ENCODE measurements around the gene CRTC1.
A peak's percentile ranks its signal among the peaks of the same experiment; 100 is the strongest.
"Not testable (repeated sequence)": the region's sequence is repeated elsewhere in the genome, so short reads cannot be mapped to it uniquely, and the experiment has no call there.

CRTC1 gene

DNA sequence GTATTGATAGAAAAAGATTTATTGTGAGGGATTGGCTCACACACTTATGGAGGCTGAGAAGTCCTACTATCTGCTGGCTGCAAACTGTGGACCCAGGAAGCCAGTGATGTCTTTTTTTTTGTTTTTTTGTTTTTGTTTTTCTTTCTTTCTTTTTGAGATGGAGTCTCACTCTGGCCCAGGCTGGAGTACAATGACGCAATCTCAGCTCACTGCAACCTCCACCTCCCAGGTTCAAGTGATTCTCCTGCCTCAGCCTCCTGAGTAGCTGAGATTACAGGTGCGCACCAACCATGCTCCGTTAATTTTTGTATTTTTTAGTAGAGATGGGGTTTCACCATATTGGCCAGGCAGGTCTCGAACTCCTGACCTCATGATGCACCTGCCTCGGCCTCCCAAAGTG lies 128.2 kb downstream of the CRTC1 start:
- not testable (repeated sequence) for H3K27me3 Mint-ChIP-seq, H3K27ac Mint-ChIP-seq, H3K4me3 Mint-ChIP-seq, H3K9me3 Mint-ChIP-seq, H3K4me1 Mint-ChIP-seq, H3K36me3 Mint-ChIP-seq

DNA sequence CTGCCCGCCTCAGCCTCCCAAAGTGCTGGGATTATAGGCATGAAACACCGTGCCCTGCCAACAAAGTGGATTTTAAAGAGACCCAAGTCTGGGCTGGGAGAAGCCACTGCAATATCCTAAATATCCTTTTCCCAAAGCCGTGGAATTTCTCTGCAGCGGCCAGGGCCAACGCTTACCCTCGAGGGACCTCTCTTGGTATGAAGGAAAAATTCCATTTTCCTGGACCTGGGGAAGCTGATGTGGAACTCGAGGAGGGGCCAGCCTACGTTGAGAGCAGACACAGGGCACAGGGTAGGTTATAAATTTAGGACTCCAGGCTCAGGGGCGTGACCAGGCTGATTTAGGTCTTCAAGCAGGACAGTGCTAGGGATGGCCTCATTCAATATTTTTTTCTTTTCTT lies 130.6 kb downstream of the CRTC1 start:
- no peak overlapping the region for H3K4me3 Mint-ChIP-seq

DNA sequence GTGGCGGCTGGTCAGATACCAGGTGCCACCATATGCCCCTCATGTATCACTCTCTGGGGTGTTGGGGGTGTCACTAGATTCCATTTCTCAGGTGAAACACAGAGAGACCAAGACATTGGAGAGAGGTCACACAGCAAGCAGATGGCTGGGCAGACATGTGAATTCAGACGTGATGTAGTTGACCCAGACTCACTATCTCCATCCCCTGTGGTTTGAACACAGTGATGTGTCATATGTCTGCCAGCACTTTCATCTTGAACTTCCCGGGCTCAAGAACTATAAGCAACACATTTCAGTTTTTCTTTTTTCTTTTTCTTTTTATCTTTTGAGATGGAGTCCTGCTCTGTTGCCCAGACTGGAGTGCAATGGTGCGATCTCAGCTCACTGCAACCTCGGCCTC lies 132.2 kb downstream of the CRTC1 start:
- Mint-ChIP-seq H3K27ac (no peak overlapping the region), H3K9me3 (no peaks in the 10 kb centered on the region), H3K36me3 (no peaks in the 10 kb centered on the region), H3K27me3 (no peaks in the 10 kb centered on the region), H3K4me3 (no peak overlapping the region), H3K4me1 (no peaks in the 10 kb centered on the region)

More for the DNA sequence above, 130.6 kb downstream of the CRTC1 start:
- no peaks in the 10 kb centered on the region for H3K9me3 Mint-ChIP-seq
- H3K27me3 Mint-ChIP-seq, result no peaks in the 10 kb centered on the region
- no peaks in the 10 kb centered on the region for H3K36me3 Mint-ChIP-seq
- no peaks in the 10 kb centered on the region for H3K4me1 Mint-ChIP-seq
- H3K27ac Mint-ChIP-seq, result no peak overlapping the region

DNA sequence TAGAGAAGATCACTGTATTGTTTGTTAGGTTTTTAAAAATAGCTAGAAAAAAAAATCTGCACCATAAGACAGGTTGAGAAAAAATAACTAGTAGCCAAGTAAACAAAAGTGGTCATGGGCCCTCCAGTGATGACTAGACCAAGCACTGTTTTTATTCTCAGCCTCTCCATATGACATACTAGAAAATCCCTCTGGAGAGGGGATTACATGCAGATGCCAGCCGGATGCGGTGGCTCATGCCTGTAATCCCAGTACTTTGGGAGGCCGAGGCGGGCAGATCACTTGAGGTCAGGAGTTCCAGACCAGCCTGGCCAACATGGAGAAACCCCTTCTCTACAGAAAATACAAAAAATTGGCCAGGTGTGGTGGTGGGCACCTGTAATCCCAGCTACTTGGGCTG lies 133.2 kb downstream of the CRTC1 start:
- H3K4me1 Mint-ChIP-seq, H3K36me3 Mint-ChIP-seq, H3K27me3 Mint-ChIP-seq, H3K9me3 Mint-ChIP-seq, H3K27ac Mint-ChIP-seq, H3K4me3 Mint-ChIP-seq: not testable (repeated sequence)

DNA sequence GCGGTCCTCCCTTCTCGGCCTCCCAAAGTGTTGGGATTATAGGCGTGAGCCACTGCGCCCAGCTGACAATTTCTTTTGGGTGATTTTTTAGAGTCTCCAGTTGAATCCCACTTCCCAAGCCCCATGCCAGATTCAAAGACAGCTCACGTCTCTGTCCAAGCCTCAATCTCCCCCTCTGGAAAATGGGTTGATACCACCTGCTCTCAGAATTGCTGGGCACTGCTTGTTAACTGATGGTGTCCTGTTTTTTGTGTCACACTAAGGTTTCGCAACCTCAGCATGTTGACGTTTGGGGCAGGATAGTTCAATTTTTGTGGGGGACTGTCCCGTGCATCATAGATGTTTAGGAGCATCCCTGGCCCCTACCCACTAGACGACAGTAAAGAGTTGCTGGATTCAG lies 134.1 kb downstream of the CRTC1 start:
- Mint-ChIP-seq H3K9me3 (no peaks in the 10 kb centered on the region), H3K27ac (no peak overlapping the region), H3K36me3 (no peaks in the 10 kb centered on the region), H3K4me3 (no peak overlapping the region), H3K27me3 (no peaks in the 10 kb centered on the region), H3K4me1 (no peaks in the 10 kb centered on the region)

DNA sequence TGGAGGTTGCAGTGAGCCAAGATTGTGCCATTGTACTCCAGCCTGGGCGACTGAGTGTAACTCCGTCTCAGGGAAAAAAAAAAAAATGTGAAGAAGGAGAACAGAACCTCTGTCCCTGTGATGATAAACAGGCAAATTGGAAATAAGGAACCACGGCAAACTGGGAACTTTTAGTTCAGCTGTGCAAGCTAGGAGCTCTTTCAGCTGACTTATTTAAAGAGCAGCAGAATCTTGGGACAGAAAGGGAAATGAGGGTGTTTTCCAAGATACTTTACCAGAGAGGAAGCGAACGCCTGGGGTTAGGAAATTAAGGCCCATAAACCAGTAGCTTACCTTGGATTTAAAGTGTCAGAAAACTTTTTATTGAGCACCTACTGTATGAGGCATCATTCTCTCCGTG lies 145.3 kb downstream of the CRTC1 start:
- no peaks in the 10 kb centered on the region for H3K9me3 Mint-ChIP-seq
- peaks cover under 1% of the 10 kb centered on the region for H3K36me3 Mint-ChIP-seq
- H3K27ac Mint-ChIP-seq, result no peak overlapping the region
- no peaks in the 10 kb centered on the region for H3K27me3 Mint-ChIP-seq
- peaks cover 6% of the 10 kb centered on the region for H3K4me1 Mint-ChIP-seq
- H3K4me3 Mint-ChIP-seq, result no peak overlapping the region

DNA sequence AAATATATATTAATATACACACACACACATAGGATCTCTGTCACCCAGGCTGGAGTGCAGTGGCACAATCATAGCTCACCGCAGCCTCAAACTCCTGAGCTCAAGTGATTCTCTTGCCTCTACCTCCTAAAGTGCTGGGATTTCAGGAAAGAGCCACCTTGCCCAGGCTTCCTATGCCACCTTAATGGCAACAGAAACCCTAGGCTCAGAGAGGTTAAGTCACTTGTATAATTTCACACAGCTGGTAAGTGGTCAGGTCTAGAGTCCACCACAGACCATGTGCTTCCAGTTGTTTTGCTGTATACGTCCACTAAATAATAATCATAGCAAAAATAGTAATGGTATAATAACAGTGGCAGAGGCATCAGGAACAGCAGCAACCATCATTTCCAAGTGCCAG lies 147.0 kb downstream of the CRTC1 start:
- Mint-ChIP-seq H3K27me3 (no peaks in the 10 kb centered on the region), H3K4me1 (peaks cover 23% of the 10 kb centered on the region), H3K4me3 (no peak overlapping the region), H3K36me3 (peaks cover 9% of the 10 kb centered on the region), H3K27ac (no peak overlapping the region), H3K9me3 (no peaks in the 10 kb centered on the region)

DNA sequence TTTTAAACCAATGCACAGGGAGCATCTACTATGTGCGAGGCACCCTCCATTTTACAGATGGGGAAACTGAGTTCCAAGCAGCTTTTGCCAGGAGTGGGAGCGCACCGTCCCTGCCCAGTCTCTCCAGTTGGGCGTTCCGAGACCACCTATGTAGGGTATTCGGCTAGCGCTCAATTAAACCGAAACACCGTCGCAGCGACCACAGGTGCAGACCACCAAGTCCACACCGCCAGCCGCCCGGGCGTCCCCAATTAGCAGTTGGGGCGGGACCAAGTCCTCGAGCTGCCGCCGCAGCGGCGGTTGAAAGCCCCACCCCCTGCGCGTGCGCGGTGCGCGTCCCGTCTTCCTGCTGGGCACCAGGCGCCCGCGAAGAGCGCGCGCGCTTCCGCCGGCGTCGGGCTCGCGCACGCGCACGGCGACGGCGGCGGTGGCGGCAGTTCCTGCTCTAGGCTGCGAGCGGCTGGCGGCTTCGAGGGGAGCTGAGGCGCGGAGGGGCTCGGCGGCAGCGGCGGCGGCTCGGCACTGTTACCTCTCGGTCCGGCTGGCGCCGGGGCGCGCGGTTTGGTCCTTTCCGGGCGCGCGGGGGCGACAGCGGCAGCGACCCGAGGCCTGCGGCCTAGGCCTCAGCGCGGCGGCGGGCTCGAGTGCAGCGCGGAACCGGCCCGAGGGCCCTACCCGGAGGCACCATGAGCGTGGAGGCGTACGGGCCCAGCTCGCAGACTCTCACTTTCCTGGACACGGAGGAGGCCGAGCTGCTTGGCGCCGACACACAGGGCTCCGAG lies 148.2 kb downstream of the CRTC1 start, which contains the start of gene UPF1:
Gene UPF1 (plus strand): TSS at position 436 of the 782 bp plus-strand sequence. CDS start 251 bp downstream, at position 687.
- H3K27me3 Mint-ChIP-seq, result no peaks in the 10 kb centered on the region
- H3K36me3 Mint-ChIP-seq, result peaks cover 13% of the 10 kb centered on the region
- H3K27ac Mint-ChIP-seq, result peak within 1 kb of the TSS; percentile 96
- peaks cover 36% of the 10 kb centered on the region for H3K4me1 Mint-ChIP-seq
- no peaks in the 10 kb centered on the region for H3K9me3 Mint-ChIP-seq
- H3K4me3 Mint-ChIP-seq, result peak within 1 kb of the TSS; percentile 88
